ENCODE results near the gene RGS18. TPM values are rescaled to one million over a fixed set of nuclear protein-coding genes. Genes with fewer than 3 reads are reported as not detected.
"Not testable (repeated sequence)": the region's sequence is repeated elsewhere in the genome, so short reads cannot be mapped to it uniquely, and the experiment has no call there.

The RGS18 gene
- total RNA-seq, 4 donors from 2014 or later: 0.95 to 2.3 (median 2.1) TPM

GRCh38 chr1:192122668-192123067 lies 35.6 kb upstream of the RGS18 start:
- intact Hi-C loops (cut with DNase I; ENCODE audit: low total_unique reads): no loop called here
- TF ChIP-seq CTCF (IDR thresholded peaks at IDR 0.05): no peak
- no peak for TF ChIP-seq POLR2A (IDR thresholded peaks at IDR 0.05)
- no peaks in the 10 kb centered on the region for H3K36me3 ChIP-seq

GRCh38 chr1:192123212-192123611 lies 35.0 kb upstream of the RGS18 start:
- Histone ChIP-seq H3K9me3 (no peaks in the 10 kb centered on the region), H3K4me3 (no peak overlapping the region), H3K4me1 (no peaks in the 10 kb centered on the region), H3K36me3 (no peaks in the 10 kb centered on the region), H3K27me3 (no peaks in the 10 kb centered on the region), H3K27ac (no peak overlapping the region)
- no peak for TF ChIP-seq POLR2A (IDR thresholded peaks at IDR 0.05)
- TF ChIP-seq CTCF (IDR thresholded peaks at IDR 0.05): no peak
- no peak for DNase-seq
- intact Hi-C loops (cut with DNase I; ENCODE audit: low total_unique reads): no loop called here

More at GRCh38 chr1:192122668-192123067, 35.6 kb upstream of the RGS18 start:
- H3K27me3 ChIP-seq: no peaks in the 10 kb centered on the region
- no peak overlapping the region for H3K27ac ChIP-seq
- H3K4me1 ChIP-seq: no peaks in the 10 kb centered on the region
- no peak overlapping the region for H3K4me3 ChIP-seq
- H3K9me3 ChIP-seq: no peaks in the 10 kb centered on the region
- no peak for DNase-seq

- Histone ChIP-seq H3K27me3 (no peaks in the 10 kb centered on the region), H3K4me1 (no peaks in the 10 kb centered on the region), H3K4me3 (no peak overlapping the region), H3K27ac (no peak overlapping the region), H3K9me3 (no peaks in the 10 kb centered on the region), H3K36me3 (no peaks in the 10 kb centered on the region)
- DNase-seq: no peak
- TF ChIP-seq POLR2A (IDR thresholded peaks at IDR 0.05) (no peak), CTCF (IDR thresholded peaks at IDR 0.05) (no peak)
- intact Hi-C loops (cut with DNase I; ENCODE audit: low total_unique reads): no loop called here
Observed at GRCh38 chr1:192126030-192126619, 32.1 kb upstream of the RGS18 start.

- Histone ChIP-seq H3K27ac (no peak overlapping the region), H3K27me3 (no peaks in the 10 kb centered on the region), H3K36me3 (no peaks in the 10 kb centered on the region), H3K9me3 (no peaks in the 10 kb centered on the region), H3K4me1 (no peaks in the 10 kb centered on the region), H3K4me3 (no peak overlapping the region)
- no peak for DNase-seq
- no peak for TF ChIP-seq POLR2A (IDR thresholded peaks at IDR 0.05)
- TF ChIP-seq CTCF (IDR thresholded peaks at IDR 0.05): no peak
- intact Hi-C loops (cut with DNase I; ENCODE audit: low total_unique reads): no loop called here
Observed at GRCh38 chr1:192130175-192130574, 28.1 kb upstream of the RGS18 start.

GRCh38 chr1:192130865-192131264 lies 27.4 kb upstream of the RGS18 start:
- H3K9me3 ChIP-seq; H3K27me3 ChIP-seq; DNase-seq; H3K27ac ChIP-seq; H3K4me1 ChIP-seq; H3K4me3 ChIP-seq; H3K36me3 ChIP-seq; intact Hi-C loops (cut with DNase I; ENCODE audit: low total_unique reads): not testable (repeated sequence)

- no peak for DNase-seq
- TF ChIP-seq CTCF (IDR thresholded peaks at IDR 0.05) (no peak), POLR2A (IDR thresholded peaks at IDR 0.05) (no peak)
- H3K36me3 ChIP-seq: no peaks in the 10 kb centered on the region
- no peaks in the 10 kb centered on the region for H3K4me1 ChIP-seq
- no peaks in the 10 kb centered on the region for H3K9me3 ChIP-seq
- intact Hi-C loops (cut with DNase I; ENCODE audit: low total_unique reads): no loop called here
- H3K27me3 ChIP-seq: no peaks in the 10 kb centered on the region
- H3K27ac ChIP-seq: no peak overlapping the region
- H3K4me3 ChIP-seq: no peak overlapping the region
Observed at GRCh38 chr1:192131914-192132313, 26.3 kb upstream of the RGS18 start.

Data from uterus (tissue), 4 donors.